ENCODE data around the gene GIMAP4.
"Not testable (repeated sequence)": the region's sequence is repeated elsewhere in the genome, so short reads cannot be mapped to it uniquely, and the experiment has no call there.

The GIMAP4 gene

DNA sequence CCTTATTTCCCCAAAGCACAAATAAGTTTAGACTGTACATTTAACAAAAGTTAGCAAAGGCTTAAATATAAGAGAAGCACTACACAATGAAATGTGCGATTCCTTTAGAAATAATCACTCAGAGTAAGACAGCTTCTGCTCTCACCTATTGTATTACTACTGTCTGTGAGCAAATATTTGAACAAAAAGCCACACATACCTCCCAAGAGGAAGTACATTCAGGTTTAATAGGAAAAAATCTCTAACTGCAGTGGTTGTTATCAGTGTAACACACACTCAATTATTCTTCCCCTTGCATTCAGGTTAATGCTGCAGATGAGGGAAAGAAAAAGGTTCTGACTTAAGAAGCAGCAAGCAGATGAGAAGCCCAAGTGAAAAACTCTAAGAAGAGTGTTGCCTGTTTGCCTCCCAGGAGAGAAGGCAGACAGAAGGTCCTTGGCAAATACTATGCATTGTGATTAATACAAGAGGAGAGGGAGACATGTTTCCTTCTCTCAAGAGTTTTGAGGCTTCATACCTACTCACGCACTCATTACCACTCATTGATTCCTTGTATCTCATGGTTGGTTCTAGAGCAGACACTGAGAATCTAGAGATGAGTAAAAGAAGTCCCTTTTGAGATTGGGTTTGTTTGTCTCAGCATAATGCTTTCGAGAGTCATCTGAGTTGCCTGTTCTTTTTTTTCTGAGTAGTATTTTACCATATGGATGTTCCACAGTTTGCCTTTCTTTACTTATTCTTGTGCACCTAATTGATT, 13.6 kb downstream of the GIMAP4 start:
- no peak for FAIRE-seq

DNA sequence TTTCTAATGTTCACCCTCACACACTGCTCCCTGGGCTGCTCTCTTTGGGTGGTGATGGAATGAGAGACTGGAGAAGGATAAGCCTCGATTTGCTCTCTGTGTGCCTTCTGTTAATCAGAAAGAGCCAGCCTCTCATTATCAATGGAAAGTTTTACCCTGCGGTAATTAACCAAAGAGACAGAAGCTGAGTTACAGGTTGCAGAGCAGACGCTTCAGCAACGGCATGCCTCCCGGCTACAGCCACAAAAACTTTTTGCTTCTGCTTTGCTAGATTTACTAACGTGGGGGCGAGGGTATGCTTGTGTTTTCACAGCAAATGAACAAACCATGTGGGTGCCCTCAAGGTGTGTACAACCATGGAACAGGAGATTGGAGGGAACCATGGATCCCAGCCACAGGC, 18.0 kb downstream of the GIMAP4 start:
- no peak for FAIRE-seq

DNA sequence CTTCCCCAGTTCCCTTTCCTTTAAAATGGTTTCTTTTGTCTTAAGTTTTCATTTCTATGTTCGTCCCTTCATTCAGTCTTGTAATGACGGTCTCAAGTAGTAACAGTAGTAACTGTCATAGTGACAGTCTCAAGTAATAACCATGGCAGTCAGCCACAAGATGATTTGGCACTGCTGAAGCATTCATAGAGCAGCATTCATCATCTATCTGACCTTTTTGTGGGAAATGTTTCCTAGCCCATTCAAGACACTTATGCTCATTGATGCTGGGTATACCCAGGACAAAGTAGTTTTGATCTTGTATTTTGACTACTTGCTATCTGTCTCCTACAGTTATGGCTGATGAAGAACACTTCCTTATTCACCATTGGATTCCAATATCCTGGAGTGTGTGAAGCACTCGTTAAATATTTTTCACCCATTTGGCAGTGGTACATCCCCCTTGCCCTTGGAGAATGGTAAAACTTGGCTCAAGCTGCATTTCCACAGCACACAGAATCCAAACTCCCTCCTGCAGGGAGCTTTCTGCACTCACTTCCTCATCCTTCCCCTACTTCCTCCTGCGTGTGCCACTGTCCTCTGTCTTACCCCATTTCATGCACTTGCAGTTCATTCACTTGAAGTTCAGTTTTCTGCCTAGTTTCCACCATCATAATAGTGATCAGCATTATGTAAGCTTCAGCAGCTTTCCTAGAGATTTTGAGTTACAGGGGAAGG, 19.0 kb downstream of the GIMAP4 start:
- FAIRE-seq, result no peak

DNA sequence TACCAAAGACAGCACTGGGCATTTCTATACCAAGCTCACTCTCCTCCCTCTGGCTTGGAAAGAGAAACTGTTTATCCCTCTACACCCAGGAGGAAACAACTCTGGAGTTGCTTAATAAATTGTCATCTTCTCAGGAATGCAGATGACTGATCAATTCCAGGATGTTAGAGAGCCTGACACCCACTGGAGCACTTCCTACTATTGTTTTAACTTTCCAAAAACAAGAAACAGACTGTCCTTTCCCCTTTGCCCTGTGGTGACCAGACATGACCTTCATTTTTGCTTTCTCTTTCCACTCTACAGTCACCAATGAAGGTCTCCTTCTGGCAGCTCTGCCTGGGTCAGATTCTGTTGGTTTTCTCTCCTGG, 19.6 kb downstream of the GIMAP4 start:
- FAIRE-seq, result no peak

DNA sequence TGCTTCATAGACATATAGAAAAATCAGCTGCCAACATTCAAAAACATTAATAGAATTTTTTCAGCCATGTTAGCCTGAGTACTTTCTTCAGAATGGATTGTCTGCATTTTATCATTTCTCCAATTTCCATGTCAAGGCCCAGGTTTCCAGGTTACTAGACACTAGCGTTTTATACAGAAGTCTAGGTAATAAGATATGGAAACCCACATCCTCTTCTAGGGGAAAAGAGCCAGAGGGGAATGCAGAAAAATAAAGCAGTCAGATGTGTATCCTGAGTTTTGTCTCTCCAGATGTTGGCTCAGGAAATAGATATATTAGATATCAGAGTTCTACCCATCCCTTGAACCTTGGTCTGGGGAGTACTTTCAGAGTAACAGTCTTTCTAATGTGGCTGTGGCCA, 20.4 kb downstream of the GIMAP4 start:
- FAIRE-seq, result no peak

DNA sequence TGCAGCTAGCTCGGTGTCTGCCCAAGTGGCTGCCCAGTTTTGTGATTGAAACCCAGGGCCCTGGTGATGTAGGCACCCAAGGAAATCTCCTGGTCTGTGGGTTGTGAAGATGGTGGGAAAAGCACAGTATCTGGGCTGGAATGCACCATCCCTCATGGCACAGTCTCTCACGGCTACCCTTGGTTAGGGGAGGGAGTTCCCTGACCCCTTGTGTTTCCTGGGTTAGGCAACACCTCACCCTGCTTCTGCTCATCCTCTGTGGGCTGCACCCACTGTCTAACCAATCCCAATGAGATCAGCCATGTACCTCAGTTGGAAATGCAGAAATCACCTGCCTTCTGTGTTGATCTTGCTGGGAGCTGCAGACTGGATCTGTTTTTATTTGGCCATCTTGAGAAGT, 27.6 kb downstream of the GIMAP4 start:
- no peak for FAIRE-seq

DNA sequence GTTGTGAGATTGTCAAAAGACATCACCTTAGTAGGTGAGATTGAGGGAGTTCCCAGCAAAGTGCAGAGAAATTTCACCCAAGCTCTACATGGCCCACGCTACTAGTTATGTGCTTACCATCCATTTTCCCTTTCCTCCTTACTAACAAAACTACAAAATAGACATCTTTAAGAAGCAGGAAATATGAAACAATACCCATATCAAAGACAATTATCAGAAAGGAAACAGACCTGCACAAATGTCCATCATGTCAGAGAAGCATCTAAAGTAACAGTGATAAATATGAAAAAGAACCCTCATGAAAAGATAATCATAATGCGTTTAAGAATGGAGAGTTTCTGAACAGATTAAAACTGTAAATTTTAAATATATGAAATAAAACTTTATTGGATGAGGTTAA, 28.2 kb downstream of the GIMAP4 start:
- peak; percentile 6 for FAIRE-seq

DNA sequence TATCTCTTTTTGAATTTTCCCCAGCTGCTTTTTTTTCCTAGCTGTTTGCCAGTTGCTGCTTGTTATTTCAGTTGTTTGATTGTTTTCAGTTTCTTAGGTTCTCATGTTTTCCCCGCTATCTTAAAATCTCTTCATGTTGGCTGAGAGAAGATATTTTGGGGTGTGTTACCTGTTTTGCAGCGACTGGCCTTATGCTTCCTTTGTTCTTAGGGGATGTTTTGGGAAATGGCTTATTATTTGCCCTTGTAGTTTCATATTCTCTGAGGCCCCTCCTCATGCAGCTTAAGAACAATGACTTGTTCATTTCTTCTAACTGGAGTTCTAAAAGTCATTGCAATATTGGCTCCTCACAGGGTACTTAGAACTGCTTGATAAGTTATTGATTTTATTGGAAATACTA, 36.4 kb downstream of the GIMAP4 start:
- not testable (repeated sequence) for FAIRE-seq

DNA sequence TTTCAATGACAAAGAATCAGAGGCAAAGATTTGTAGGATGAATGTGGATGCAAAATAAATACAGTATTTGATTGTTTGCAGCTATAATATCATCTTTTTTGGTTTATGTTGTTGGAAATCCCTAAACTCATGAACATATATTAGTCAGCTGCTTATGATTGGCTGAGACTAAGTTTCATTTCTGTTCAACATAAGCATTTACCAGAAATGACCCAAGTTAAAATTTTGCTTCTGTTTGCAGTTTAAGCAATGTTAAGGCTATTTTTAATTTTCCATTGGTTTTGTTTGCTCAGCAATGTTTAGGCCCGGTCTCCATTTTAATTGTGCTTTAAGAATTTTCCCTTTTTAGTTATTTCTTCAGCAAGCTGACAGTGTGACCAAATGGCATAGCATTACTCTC, 43.0 kb downstream of the GIMAP4 start:
- FAIRE-seq, result no peak

DNA sequence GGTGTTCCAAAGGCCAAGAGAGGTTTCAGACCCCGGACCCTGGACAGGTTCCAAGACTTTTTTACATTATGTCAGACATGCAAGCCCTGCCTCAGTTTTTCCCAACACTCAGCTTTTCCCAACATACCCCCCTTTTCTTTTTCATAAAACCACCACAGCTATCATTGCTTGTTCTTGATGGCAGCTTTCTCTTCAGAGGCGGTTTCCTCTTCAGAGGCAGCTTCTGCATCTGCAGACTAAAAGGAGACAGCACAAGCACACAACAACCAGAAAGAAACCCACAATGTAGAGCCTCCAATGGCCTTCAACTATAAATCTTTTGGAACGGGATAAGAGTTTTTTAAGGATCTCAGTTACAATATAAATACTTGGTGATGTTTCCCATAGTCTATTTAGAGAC, 45.7 kb downstream of the GIMAP4 start:
- FAIRE-seq, result no peak

DNA sequence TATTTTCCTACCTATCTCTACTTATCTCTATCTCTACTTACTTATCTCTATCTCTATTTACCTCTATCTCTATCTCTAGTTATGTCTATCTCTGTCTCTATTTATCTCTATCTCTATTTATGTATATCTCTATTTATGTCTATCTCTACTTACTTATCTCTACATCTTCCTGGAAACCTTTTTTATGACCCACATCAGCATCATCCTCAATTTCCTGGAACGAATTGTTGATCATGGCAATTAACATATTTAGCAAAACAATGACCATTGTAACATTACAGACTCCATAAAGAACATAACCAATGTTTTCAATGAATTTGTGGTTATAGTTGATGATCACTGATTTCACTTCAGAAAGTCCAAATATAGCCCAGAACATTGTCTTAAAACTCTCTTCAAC, 46.7 kb downstream of the GIMAP4 start:
- no peak for FAIRE-seq

DNA sequence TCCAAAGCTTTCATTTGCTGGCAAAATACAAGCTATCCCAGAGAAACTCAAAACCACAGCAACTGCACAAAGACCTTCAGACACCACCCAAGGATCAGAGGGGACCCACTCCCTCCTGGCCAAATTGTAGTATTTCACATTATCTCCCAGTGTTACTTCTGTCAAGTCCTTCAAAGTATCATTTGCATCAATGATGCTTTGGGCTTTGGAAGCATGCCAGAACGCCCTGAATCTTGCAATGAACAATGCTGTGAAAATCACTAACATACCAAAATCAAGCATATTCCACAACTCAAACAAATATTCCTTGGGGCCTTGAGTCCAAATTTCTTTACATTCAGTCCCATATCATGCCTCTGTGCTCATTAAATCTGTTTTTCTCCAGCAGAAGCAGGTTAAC, 47.2 kb downstream of the GIMAP4 start:
- not testable (repeated sequence) for FAIRE-seq

DNA sequence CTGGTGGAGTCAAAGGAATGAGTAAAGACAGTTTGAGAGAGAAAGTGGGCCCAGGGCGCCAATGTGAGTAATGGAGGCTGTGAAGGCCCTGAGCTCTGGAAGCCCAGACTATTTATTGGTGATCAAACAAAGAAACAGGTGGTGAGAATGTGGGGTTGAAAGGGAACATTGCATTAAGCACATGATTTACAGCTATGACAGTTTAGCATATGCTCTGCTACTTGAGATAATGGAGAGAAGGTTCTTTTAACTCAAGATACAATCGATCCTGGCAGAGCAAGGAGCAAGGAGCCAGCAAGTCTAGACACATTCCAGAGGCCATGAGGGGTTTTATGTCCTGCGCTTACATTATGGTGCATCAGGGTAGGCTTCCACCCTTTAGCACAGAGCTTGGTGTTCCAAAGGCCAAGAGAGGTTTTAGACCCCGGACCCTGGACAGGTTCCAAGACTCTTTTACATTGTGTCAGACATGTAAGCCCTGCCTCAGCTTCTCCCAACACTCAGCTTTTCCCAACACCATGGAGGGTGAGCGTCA, 48.1 kb downstream of the GIMAP4 start:
- FAIRE-seq, result not testable (repeated sequence)

DNA sequence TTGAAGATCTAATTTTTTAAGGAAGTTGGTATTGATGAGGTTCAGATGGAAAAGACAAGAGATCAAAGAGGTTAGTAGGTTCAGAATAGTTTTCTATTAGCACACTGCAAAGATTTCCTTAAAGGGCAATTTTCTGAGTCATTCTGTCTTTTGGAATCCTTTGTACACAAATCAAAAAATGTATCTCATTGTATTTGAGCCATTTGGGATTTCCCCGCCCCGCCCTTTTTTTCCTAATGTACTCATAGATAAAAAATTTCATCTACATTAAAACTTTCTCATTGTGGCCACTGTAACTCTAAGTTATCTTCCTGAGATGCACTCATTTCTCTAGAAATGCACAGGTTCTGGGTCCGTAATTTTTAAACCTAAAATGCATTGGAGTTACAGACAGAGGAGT, 52.9 kb downstream of the GIMAP4 start:
- FAIRE-seq, result no peak

DNA sequence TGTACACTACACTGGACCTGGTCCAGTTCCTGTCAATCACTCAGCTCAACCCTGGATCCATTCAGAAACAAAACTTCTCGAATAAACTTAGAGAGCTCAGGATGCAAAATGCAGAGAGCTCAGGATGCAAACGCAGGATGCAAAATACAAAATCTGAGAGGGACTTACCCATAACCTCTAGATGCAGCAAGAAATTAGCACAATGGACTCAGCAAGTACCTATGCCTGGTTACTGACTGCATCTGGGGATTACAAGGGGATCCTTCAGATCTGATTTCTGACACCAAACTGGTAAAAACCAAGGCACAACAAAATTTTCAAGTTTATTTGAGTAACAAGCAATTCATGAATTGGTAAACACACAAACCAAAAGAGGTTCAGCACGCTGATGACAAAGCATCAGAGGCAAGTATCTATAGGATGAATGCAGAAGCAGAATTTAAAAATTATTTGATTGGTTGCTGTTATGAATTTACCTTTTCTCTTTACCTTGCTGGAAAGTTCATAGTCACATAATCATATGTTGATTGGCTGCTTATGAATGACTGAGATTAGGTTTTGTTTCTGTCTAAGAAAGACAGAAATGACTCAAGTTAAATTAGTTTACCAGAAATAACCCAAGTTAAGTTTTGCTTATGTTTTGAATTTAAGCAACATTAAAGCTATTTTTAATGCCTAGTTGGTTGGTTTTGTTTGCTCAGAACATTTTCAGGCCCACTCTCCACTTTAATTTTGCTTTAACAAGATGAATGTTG, 53.6 kb downstream of the GIMAP4 start:
- FAIRE-seq, result no peak

DNA sequence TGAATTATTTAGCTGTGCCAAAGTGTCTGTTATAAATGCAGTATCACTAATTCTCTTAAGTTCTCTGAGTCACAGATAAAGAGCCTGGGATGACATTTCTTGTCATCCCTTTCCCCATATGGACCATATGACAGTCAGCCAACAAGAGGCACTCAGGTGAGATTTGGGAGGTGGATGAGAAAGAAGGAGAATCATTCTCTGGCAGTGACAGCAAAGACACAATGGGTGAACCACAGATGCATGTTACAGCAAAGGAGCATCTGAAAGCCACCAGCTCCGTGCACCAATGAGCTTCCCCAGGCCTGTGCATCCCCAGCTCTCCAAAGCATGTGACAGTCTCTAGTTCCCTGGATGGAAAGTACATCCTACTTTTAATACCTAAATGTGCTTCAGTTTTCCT, 54.2 kb downstream of the GIMAP4 start:
- no peak for FAIRE-seq
